Large intestine (tissue), 3 donors: ENCODE measurements around the gene DLK2. TPM values are rescaled to one million over a fixed set of nuclear protein-coding genes. Genes with fewer than 3 reads are reported as not detected.

Experiments
- DNase-seq, 2 donors: peaks; one replicate each; pipeline versions ENCODE4 v3.0.0 to v3.0.0-alpha.2; 2013
- H3K27ac ChIP-seq: one replicate; pipeline ENCODE4 v1.5.1; 2013; ENCODE audit warnings: low read length
- H3K27me3 ChIP-seq: 2 replicates; pipeline ENCODE4 v1.6.1; 2013; ENCODE audit warnings: low read length; ENCODE audit not compliant: control insufficient read depth, insufficient read depth
- H3K36me3 ChIP-seq: 2 replicates; pipeline ENCODE4 v1.6.1; 2013; ENCODE audit warnings: low read length; ENCODE audit not compliant: control insufficient read depth, insufficient read depth
- H3K4me1 ChIP-seq: one replicate; pipeline ENCODE4 v1.6.1; 2013; ENCODE audit warnings: low read length; ENCODE audit not compliant: control insufficient read depth, insufficient read depth
- H3K4me3 ChIP-seq: one replicate; pipeline ENCODE4 v1.5.1; 2013; ENCODE audit warnings: low read length
- H3K9me3 ChIP-seq: one replicate; pipeline ENCODE4 v1.6.1; 2013; ENCODE audit warnings: mild to moderate bottlenecking, low read depth, low read length, moderate library complexity; ENCODE audit not compliant: control insufficient read depth
- WGBS: methylation state at CpG from one replicate; pipeline ENCODE4 v1.1.5; 2013; ENCODE audit warnings: low lambda C conversion rate; ENCODE audit not compliant: insufficient coverage; 5-methylcytosine and 5-hydroxymethylcytosine counted together
- polyA plus RNA-seq: library from polyadenylated mRNA; unstranded; fragments of 120-200 nt; gene quantifications from one replicate; pipeline ENCODE4 v1.2.1, GENCODE V29; 2013

Gene DLK2
- polyA plus RNA-seq, 1 donor, result 2.3 TPM

DNA sequence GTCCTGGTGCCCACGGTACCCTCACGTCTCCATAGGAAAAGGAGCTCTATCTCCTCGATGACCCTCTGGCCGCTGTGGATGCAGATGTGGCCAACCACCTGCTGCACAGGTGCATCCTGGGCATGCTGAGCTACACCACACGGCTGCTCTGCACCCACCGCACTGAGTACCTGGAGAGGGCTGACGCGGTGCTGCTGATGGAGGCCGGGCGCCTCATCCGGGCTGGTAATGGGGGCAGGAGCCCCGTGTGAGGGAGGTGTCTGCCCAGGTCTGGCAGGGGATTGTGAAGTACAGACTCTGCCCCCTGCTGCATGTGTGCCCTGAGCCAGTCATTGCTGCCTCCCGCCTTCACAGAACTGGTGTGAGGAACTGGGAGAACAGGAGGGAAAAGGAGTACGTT is 12.4 kb downstream of the DLK2 start:
- peaks cover 78% of the 10 kb centered on the region for H3K36me3 ChIP-seq
- no peak for DNase-seq
- no peaks in the 10 kb centered on the region for H3K9me3 ChIP-seq
- H3K27me3 ChIP-seq, result no peaks in the 10 kb centered on the region
- WGBS, result no CpG with 5 or more reads among the region's 14 CpGs
- no peak overlapping the region for H3K27ac ChIP-seq
- no peak overlapping the region for H3K4me3 ChIP-seq
- H3K4me1 ChIP-seq, result peaks cover under 1% of the 10 kb centered on the region

DNA sequence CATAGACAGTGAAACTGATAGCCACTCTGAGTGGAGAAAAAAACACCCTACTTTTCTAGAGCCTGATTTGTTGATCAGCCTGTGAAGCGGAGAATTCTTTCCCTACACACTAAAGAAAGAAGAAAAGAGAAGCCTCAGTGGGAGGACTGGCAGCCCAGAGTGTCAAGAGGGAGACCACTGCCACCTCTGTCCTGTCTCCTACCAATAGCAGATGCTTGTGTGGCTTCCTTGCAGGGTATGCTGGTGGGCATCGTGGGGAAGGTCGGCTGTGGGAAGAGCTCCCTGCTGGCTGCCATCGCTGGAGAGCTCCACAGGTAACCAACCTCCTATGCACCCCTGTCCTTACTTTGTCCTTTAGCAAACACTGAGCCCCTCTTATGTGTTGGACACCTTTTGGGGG is 17.6 kb downstream of the DLK2 start:
- Histone ChIP-seq H3K27me3 (no peaks in the 10 kb centered on the region), H3K4me3 (no peak overlapping the region), H3K27ac (no peak overlapping the region), H3K36me3 (peaks cover 46% of the 10 kb centered on the region), H3K9me3 (no peaks in the 10 kb centered on the region), H3K4me1 (peaks cover 25% of the 10 kb centered on the region)
- no CpG with 5 or more reads among the region's 4 CpGs for whole genome bisulfite sequencing
- DNase-seq, result no peak

- peaks cover 25% of the 10 kb centered on the region for H3K4me1 ChIP-seq
- peak overlapping the region; percentile 37 for H3K27ac ChIP-seq
- H3K9me3 ChIP-seq, result no peaks in the 10 kb centered on the region
- peaks cover 48% of the 10 kb centered on the region for H3K36me3 ChIP-seq
- H3K27me3 ChIP-seq, result no peaks in the 10 kb centered on the region
- WGBS, result no CpG with 5 or more reads among the region's 5 CpGs
- DNase-seq, result peak; percentile 69 to 85
- H3K4me3 ChIP-seq, result no peak overlapping the region
Observed at GRCh38 chr6:43436577-43437282, 18.6 kb downstream of the DLK2 start.

GRCh38 chr6:43435682-43436437 is 19.5 kb downstream of the DLK2 start:
- H3K36me3 ChIP-seq, result peaks cover 41% of the 10 kb centered on the region
- H3K27me3 ChIP-seq, result no peaks in the 10 kb centered on the region
- H3K4me1 ChIP-seq, result peaks cover 25% of the 10 kb centered on the region
- no peak overlapping the region for H3K4me3 ChIP-seq
- H3K27ac ChIP-seq, result peak overlapping the region; percentile 37
- no peak for DNase-seq
- H3K9me3 ChIP-seq, result no peaks in the 10 kb centered on the region
- WGBS, result no CpG with 5 or more reads among the region's 9 CpGs

DNA sequence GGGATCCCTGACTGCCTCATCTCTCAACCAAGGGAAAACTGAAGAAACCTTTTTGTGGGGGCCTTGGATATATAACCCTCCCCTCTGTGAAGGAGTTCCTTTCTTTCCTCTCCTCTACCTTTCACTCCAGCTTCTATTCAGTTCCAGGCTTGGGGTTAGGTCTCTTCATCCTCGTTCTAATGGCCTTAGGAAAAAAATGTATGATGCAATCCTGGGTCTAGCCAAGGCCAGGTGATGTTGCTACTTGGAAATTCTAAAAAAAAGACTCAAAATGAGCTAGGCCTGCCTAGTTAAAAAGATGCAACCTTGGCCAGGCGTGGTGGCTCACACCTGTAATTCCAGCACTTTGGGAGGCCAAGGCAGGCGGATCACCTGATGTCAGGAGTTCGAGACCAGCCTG is 20.4 kb downstream of the DLK2 start:
- Histone ChIP-seq H3K27me3 (no peaks in the 10 kb centered on the region), H3K36me3 (peaks cover 35% of the 10 kb centered on the region), H3K27ac (no peak overlapping the region), H3K9me3 (no peaks in the 10 kb centered on the region), H3K4me3 (no peak overlapping the region), H3K4me1 (peaks cover 25% of the 10 kb centered on the region)
- no CpG with 5 or more reads among the region's 4 CpGs for WGBS
- no peak for DNase-seq

GRCh38 chr6:43434001-43434840 is 21.1 kb downstream of the DLK2 start:
- Histone ChIP-seq H3K27me3 (no peaks in the 10 kb centered on the region), H3K4me3 (no peak overlapping the region), H3K4me1 (peaks cover 25% of the 10 kb centered on the region), H3K9me3 (no peaks in the 10 kb centered on the region), H3K27ac (no peak overlapping the region), H3K36me3 (peaks cover 33% of the 10 kb centered on the region)
- WGBS, result no CpG with 5 or more reads among the region's 15 CpGs
- no peak for DNase-seq

DNA sequence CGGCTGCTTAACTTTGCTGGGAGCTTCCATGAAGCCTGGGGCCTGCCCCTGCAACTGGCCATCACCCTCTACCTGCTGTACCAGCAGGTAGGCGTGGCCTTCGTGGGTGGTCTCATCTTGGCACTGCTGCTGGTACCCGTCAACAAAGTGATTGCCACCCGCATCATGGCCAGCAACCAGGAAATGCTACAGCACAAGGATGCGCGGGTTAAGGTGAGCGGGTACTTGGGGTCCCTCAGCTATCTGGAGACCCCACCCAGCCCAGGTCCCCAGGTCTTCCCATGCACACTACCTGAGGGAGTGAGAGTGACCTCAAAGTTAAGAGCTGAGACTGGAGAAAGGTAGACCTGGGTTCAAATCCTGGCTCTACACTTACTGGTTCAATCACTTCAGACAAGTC is 22.2 kb downstream of the DLK2 start:
- no peaks in the 10 kb centered on the region for H3K9me3 ChIP-seq
- WGBS, result no CpG with 5 or more reads among the region's 8 CpGs
- H3K4me3 ChIP-seq, result no peak overlapping the region
- H3K27me3 ChIP-seq, result no peaks in the 10 kb centered on the region
- no peak for DNase-seq
- H3K27ac ChIP-seq, result no peak overlapping the region
- H3K4me1 ChIP-seq, result peaks cover 33% of the 10 kb centered on the region
- peaks cover 24% of the 10 kb centered on the region for H3K36me3 ChIP-seq

GRCh38 chr6:43432009-43432945 is 23.1 kb downstream of the DLK2 start:
- Histone ChIP-seq H3K4me1 (peaks cover 27% of the 10 kb centered on the region), H3K36me3 (peaks cover 24% of the 10 kb centered on the region), H3K9me3 (no peaks in the 10 kb centered on the region), H3K4me3 (no peak overlapping the region), H3K27me3 (no peaks in the 10 kb centered on the region), H3K27ac (no peak overlapping the region)
- WGBS, result no CpG with 5 or more reads among the region's 19 CpGs
- no peak for DNase-seq

- peak overlapping the region; percentile 87 for H3K4me3 ChIP-seq
Observed at GRCh38 chr6:43428874-43429273, 26.5 kb downstream of the DLK2 start.

More at GRCh38 chr6:43428874-43429273, 26.5 kb downstream of the DLK2 start:
- H3K4me1 ChIP-seq, result peaks cover 9% of the 10 kb centered on the region
- H3K36me3 ChIP-seq, result peaks cover 16% of the 10 kb centered on the region
- H3K9me3 ChIP-seq, result peaks cover 4% of the 10 kb centered on the region
- H3K27ac ChIP-seq, result no peak overlapping the region
- no peak for DNase-seq
- no peaks in the 10 kb centered on the region for H3K27me3 ChIP-seq
- WGBS, result no CpG with 5 or more reads among the region's 3 CpGs
